Hepatocyte (in vitro differentiated cells): Measurements from ENCODE around the gene RANBP3.

Experiments used
- EZH2 ChIP-seq: fragments of 200-600 bp; sonication (generic); IDR thresholded peaks from 2 replicates; pipeline ENCODE4 v1.6.1; 2016; ENCODE audit warnings: antibody characterized with exemption, mild to moderate bottlenecking, borderline replicate concordance
- EZH2phosphoT487 ChIP-seq: fragments of 200-600 bp; sonication (generic); IDR thresholded peaks from one replicate; pipeline ENCODE4 v1.6.1; 2018; ENCODE audit warnings: antibody characterized with exemption, mild to moderate bottlenecking, low read depth, moderate library complexity; ENCODE audit not compliant: unreplicated experiment, severe bottlenecking
- TF ChIP-seq, protein P1 (sequence below): fragments of 200-600 bp; sonication (generic); IDR thresholded peaks from 2 replicates; pipeline ENCODE4 v1.5.1; 2016; ENCODE audit warnings: antibody characterized with exemption, mild to moderate bottlenecking; ENCODE audit not compliant: poor library complexity

DNA sequence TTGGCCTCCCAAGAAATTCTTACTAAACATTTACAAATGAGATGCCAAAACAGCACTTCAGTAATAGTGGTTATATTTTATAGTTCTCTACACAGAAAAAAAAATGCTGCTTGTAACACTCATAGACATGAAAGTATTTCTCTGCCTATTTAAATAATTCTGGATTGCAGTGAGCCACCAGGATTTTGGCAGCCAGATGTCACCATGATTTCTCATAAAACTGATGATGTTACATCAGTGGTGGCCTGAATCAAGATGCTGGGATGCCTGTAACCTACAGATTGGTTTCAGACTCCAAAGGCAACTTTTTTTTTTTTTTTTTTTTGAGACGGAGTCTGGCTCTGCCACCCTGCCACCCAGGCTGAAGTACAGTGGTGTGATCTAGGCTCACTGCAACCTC lies 66.6 kb downstream of the RANBP3 start:
- TF ChIP-seq, protein P1, sequence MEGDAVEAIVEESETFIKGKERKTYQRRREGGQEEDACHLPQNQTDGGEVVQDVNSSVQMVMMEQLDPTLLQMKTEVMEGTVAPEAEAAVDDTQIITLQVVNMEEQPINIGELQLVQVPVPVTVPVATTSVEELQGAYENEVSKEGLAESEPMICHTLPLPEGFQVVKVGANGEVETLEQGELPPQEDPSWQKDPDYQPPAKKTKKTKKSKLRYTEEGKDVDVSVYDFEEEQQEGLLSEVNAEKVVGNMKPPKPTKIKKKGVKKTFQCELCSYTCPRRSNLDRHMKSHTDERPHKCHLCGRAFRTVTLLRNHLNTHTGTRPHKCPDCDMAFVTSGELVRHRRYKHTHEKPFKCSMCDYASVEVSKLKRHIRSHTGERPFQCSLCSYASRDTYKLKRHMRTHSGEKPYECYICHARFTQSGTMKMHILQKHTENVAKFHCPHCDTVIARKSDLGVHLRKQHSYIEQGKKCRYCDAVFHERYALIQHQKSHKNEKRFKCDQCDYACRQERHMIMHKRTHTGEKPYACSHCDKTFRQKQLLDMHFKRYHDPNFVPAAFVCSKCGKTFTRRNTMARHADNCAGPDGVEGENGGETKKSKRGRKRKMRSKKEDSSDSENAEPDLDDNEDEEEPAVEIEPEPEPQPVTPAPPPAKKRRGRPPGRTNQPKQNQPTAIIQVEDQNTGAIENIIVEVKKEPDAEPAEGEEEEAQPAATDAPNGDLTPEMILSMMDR, result no peak
- no peak for TF ChIP-seq EZH2
- no peak for TF ChIP-seq EZH2phosphoT487
